Neural progenitor cell (in vitro differentiated cells): ENCODE measurements around the gene TSPAN18.

Source experiments
- CTCF ChIP-seq: fragments of 200-600 bp; sonication (generic); IDR thresholded peaks from 2 replicates; pipeline ENCODE4 v1.5.1; 2017; ENCODE audit warnings: antibody characterized with exemption, mild to moderate bottlenecking
- EZH2 ChIP-seq: fragments of 200-600 bp; sonication (generic); IDR thresholded peaks from 2 replicates; pipeline ENCODE4 v1.6.1; 2017; ENCODE audit warnings: antibody characterized with exemption, mild to moderate bottlenecking, moderate library complexity
- EZH2phosphoT487 ChIP-seq: fragments of 200-600 bp; sonication (generic); IDR thresholded peaks from 2 replicates; pipeline ENCODE4 v1.6.1; 2017; ENCODE audit warnings: antibody characterized with exemption

- TF ChIP-seq EZH2 = no peak
- no peak for TF ChIP-seq CTCF
- TF ChIP-seq EZH2phosphoT487 = no peak
Measured at GRCh38 chr11:44959064-44959463, 232.3 kb downstream of the TSPAN18 start.
